HG03066 (cell line): ENCODE measurements around the gene SOHLH1.

Experiments
- ATAC-seq: cut with Tn5 transposase; IDR thresholded peaks from one replicate; pipeline ENCODE4 v1.9.1; 2021; ENCODE audit warnings: low read depth; ENCODE audit not compliant: unreplicated experiment

The SOHLH1 gene

DNA sequence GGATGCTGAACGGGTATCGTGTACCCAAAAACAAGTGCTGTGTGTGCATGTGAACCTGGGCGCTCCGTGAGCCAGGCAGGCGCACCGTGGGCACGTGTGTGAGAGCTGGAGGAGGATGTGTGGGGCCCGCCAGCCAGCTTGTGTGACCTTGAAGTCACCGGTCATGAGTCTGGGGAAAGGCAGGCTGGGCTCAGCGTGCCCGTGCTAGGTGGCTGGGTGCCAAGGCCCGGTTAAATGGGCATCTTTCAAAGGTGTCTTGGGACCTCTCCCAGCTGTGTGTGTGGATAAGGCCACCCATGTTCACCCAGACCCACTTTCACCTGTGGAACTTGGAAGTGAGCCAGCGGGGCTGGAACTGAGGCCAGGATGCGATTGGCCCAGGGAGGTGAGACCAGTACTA is 6.1 kb upstream of the SOHLH1 start:
- ATAC-seq = no peak

GRCh38 chr9:135704483-135704882 is 5.2 kb upstream of the SOHLH1 start:
- no peak for ATAC-seq

DNA sequence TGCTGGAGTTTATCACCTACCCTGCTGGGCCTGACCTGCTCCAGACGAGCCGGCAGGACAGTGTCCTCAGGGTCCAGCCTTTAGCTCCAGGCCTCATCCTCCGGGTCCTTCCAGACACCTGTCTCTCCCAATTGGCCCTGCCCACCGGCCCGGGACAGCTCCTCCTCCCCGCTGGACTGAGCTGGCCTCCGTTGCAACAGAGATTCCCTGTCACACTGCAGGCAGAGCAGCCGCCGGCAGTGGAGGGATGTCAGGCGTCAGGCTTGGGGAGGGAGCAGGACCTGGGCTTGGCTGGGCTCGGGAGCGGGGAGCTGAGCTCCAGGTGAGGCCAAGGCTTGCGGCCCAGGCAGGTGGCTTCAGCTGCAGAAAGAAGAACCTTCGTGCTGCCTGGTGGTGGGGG is 4.4 kb upstream of the SOHLH1 start:
- no peak for ATAC-seq

DNA sequence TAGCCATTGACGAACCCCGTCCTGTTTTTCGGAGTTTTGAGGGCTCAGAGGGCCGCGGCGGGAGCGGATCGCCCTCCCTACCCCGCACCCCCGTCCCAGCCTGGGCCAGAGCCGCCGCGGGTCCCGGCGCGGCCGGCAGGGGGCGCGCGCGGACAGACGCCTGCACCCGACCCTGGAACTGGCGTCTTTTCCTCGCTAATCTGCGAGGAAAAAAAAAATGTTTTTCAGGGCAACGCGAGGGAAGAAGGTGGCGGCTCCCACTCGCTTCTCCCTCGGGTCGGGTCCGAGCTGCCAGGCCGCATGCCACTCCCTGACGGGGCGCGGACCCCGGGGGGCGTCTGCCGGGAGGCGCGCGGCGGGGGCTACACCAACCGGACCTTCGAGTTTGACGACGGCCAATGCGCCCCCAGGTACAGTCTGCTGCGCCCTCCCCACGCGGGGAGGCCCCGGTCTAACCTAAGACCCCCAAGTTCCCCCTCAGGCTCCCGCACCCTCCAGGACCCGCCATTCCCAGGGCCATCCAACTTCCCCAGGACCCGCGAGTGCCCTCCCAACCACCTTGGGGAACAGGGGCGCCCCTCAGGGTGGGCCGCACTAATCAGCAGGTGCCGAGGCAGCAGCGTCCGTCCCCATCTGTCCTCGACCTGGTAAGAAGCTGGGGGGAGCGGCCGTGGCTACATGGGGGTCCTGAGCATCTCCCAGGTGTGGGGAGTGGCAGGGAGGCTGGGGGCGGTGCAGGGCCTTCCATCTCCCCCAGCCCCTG is 2.9 kb upstream of the SOHLH1 start, which contains the start of gene KCNT1:
TSS of gene KCNT1 (plus strand) at position 227 of the 763 bp plus-strand sequence. CDS start at position 301, 74 bp downstream.
- ATAC-seq = no peak

GRCh38 chr9:135701067-135701958 is 2.0 kb upstream of the SOHLH1 start:
- no peak for ATAC-seq

DNA sequence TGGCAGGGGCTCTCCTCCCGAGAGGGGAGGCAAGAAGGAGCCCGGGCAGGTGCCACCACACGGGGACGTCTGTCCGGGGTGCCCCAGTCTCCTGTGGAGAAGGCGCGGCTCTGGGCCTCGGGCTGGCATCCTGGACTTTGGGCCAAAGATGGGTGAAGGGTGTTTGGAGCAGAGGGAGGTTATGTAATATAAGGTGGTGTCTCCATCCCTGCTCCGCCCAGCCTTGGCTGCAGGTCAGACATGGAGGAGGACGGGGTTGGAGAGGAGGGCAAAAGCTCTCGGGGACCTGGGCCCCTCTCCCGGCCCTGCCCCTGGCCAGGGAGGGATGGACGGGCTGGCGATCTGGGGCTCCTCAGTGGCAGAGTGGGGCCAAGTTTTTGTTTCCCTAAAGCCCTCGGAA is 1.2 kb upstream of the SOHLH1 start:
- no peak for ATAC-seq

GRCh38 chr9:135698767-135699166 is 514 bp downstream of the SOHLH1 start:
- ATAC-seq = no peak

DNA sequence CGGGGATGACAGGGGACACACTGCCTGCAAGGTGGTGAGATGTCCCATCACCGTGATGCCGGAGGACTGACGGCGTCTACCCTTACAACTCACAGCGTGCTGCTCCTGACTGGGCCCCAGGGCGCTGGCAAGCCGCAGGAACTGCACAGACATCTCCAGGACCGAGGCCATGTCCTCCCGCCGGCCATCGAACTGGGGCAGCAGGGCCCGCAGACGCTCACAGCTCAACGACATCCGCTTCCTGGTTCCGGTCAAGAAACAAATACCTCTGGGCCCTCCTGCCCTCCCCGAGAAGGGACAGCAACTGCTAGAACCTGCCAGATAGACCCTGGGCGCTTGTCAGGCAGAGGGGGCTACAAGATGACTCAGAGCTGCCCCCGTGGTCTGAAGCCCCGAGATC is 1.0 kb downstream of the SOHLH1 start:
- no peak for ATAC-seq

- no peak for ATAC-seq
These were observed 2.1 kb downstream of the SOHLH1 start for GRCh38 chr9:135697226-135697625.

- no peak for ATAC-seq
These were observed 2.8 kb downstream of the SOHLH1 start for GRCh38 chr9:135696446-135696845.

DNA sequence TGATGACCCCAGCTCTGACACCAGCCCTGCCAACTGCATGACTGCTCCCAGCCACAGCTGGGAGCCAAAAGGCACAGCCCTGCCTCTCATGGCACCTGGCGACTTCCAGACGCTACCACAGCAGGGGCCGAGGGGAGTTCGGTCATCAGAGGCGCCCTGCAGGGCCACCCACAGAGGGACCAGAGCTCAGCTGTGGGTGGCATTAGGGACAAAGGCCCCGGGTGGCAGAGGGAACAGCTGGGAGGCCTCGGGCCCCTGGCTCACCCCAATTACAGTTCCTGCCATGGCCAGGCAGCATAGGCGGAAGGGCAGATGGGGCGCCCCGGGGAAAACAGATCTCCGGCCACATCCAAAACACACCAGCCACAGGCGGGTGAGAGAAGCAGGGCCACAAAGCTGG is 3.6 kb downstream of the SOHLH1 start:
- no peak for ATAC-seq

GRCh38 chr9:135695036-135695435 is 4.2 kb downstream of the SOHLH1 start:
- ATAC-seq = no peak

- no peak for ATAC-seq
These were observed 4.9 kb downstream of the SOHLH1 start for GRCh38 chr9:135694414-135694813.

- ATAC-seq = no peak
These were observed 5.5 kb downstream of the SOHLH1 start for GRCh38 chr9:135693771-135694170.

- ATAC-seq = no peak
These were observed 6.0 kb downstream of the SOHLH1 start for GRCh38 chr9:135693265-135693664.

DNA sequence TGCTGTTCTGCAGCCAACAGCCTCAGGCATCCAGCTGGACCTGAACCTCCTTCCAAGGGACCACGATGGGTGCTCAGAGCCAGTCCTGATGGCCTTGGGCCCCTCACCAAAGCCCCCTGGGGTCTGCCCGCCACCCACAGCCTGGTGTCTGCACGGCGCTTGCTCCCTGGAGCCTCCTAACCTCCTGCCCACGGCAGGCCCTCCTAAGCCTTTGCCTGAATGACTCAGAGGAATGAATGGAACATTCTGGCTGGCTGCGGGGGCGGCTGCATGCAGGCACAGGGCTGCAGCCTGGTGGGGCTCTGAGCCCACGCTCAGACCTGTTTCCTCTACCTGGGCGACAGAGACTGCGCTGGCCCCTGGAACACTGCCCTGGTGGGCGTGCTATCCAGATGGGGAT is 6.9 kb downstream of the SOHLH1 start:
- ATAC-seq = no peak

GRCh38 chr9:135690836-135691570 is 8.3 kb downstream of the SOHLH1 start:
- no peak for ATAC-seq

DNA sequence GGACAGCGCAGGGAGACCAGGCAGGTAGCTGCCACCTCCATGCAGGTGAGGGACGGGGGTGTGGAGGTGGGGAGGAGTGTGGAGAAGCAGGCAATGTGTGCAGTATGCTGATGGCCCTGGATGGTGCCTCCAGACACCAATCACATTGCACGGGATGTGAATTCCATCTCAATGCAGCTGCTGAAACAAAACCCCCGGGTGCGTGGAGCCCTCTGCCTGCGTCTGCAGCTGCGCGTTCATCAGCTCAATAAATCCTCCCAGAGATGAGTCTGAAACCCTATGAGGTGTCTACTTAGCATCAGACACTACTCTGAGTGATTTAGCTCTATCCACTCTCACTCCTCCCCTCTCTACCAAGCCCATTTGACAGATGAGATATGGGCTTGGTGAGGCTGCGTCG is 10.3 kb downstream of the SOHLH1 start:
- no peak for ATAC-seq

DNA sequence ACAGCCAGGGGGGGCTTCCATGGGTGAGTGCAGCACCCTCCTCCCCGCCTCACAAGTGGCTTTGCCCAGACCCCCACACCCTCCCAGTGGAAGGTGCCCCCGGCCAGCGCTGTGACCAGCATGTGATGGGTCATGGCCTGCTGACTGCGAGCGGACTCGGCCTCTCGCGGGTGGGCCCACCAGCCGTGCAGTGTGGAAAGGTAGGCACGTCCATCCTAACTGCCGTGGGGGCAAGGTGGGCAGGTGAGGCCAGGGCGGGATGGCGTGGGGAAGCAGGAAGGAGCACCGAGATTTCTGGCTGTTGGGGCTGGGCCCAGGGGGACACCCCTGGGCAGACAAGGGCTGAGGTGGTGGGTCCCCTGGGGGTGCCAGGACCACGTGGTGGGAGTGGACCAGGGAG is 12.1 kb downstream of the SOHLH1 start:
- ATAC-seq = no peak

DNA sequence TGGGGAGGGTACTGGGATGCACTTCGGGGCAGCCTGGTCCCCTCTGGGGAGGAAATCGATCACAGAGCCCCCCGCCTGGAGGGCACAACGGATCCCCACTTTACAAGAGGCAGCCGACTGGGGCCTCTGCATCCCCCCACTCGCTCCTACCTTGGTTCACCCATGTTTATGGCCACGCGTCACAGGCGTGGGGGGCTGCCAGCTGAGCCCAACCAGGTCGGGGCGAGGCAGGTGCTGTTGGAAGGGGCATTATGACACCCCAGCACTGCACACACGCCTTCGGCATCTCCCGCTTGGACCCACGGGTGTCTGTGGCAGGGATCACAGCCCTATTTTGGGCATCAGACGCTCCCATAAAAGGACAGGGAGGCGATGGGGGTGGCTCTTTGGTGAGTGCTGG is 14.6 kb downstream of the SOHLH1 start:
- ATAC-seq = no peak

GRCh38 chr9:135683401-135684034 is 15.8 kb downstream of the SOHLH1 start:
- ATAC-seq = no peak
